A673 (cell line): ENCODE measurements around the gene XBP1.

ENCODE experiments used
- EZH2 ChIP-seq: fragments of 200-600 bp; sonication (generic); IDR thresholded peaks from 2 replicates; pipeline ENCODE4 v1.6.1; 2017; ENCODE audit warnings: borderline replicate concordance, low read depth, mild to moderate bottlenecking, mixed read lengths, antibody characterized with exemption, low read length; ENCODE audit not compliant: poor library complexity, severe bottlenecking
- TF ChIP-seq, protein P1 (sequence below): fragments of 300-800, 200-600 bp; sonication (generic); conservative IDR thresholded peaks from 2 replicates; pipeline ENCODE4 v1.5.1; 2017; ENCODE audit warnings: low read depth, mild to moderate bottlenecking, antibody characterized with exemption, low read length, moderate library complexity, mixed read lengths

DNA sequence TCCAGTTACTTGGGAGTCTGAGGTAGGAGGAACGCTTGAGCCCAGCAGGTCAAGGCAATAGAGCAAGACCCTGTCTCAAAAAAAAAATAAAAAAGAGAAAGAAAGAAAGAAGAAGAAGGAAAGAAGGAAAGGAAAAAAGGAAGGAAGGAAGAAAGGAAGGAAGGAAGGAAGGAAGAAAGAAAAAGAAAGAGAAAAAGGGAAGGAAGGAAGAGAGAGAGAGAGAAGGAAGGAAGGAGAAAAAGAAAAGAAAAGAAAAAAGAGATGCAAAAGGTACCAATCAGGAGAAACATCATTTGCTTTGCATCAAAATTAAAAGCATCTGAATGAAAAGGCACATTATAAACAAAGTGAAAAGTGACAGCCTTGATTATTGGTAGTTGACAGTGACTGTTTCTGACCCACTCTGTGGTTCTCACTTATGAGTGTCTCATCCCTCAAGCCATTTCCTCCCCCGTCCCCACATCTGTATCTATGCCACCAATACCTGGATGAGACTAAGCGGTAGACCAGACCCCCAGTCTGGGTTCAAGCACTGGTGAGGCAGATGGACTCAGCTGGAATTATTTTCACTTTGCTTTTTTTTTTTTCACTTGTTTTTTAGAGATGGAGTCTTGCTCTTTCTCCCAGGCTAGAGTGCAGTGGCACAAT lies 33.0 kb upstream of the XBP1 start:
- TF ChIP-seq, protein P1, sequence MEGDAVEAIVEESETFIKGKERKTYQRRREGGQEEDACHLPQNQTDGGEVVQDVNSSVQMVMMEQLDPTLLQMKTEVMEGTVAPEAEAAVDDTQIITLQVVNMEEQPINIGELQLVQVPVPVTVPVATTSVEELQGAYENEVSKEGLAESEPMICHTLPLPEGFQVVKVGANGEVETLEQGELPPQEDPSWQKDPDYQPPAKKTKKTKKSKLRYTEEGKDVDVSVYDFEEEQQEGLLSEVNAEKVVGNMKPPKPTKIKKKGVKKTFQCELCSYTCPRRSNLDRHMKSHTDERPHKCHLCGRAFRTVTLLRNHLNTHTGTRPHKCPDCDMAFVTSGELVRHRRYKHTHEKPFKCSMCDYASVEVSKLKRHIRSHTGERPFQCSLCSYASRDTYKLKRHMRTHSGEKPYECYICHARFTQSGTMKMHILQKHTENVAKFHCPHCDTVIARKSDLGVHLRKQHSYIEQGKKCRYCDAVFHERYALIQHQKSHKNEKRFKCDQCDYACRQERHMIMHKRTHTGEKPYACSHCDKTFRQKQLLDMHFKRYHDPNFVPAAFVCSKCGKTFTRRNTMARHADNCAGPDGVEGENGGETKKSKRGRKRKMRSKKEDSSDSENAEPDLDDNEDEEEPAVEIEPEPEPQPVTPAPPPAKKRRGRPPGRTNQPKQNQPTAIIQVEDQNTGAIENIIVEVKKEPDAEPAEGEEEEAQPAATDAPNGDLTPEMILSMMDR: no peak
- no peak for TF ChIP-seq EZH2
